ENCODE data around the gene CERS6. TPM values are rescaled to one million over a fixed set of nuclear protein-coding genes. Genes with fewer than 3 reads are reported as not detected.

Gene CERS6
- total and polyA plus RNA-seq, 2 experiments from 2014 or later = 8.3 to 16.0 TPM

GRCh38 chr2:168600949-168601348 lies 144.9 kb downstream of the CERS6 start:
- H3F3A ChIP-seq (ENCODE audit: insufficient read depth) = no peaks in the 10 kb centered on the region
- H3K4me1 ChIP-seq (ENCODE audit: insufficient read depth) = no peaks in the 10 kb centered on the region
- WGBS, 2 experiments (ENCODE audit: low coverage in 1 of 2, low lambda C conversion rate in 2 of 2, missing lambda C conversion rate in 2 of 2) = 96 to 97% methylated on average over 2 of the region's 2 CpGs
- no peaks in the 10 kb centered on the region for H3K9me2 ChIP-seq (ENCODE audit: insufficient read depth)
- no peak overlapping the region for H3K4me3 ChIP-seq
- H3K27me3 ChIP-seq (replicated peaks; ENCODE audit: insufficient read depth) = no peaks in the 10 kb centered on the region
- H3K4me2 ChIP-seq (ENCODE audit: unreplicated experiment) = no peak overlapping the region
- no peak overlapping the region for H2AFZ ChIP-seq
- H3K9me3 ChIP-seq (ENCODE audit: low read depth) = no peaks in the 10 kb centered on the region
- no peak for DNase-seq
- H3K27ac ChIP-seq = no peak overlapping the region
- in situ Hi-C loops (cut with MboI) = no loop called here
- no peak for TF ChIP-seq EZH2phosphoT487 (IDR thresholded peaks at IDR 0.05; ENCODE audit: insufficient read depth, low read depth)
- no peak for TF ChIP-seq EZH2 (IDR thresholded peaks at IDR 0.05; ENCODE audit: insufficient read depth, poor library complexity, severe bottlenecking)
- H4K20me1 ChIP-seq (ENCODE audit: insufficient read depth) = no peaks in the 10 kb centered on the region
- no peaks in the 10 kb centered on the region for H3K36me3 ChIP-seq (ENCODE audit: low read depth)
- H3K9ac ChIP-seq = no peak overlapping the region
- no peaks in the 10 kb centered on the region for H3K79me2 ChIP-seq (ENCODE audit: insufficient read depth)

- H3K4me3 ChIP-seq = no peak overlapping the region
- H3K4me1 ChIP-seq (ENCODE audit: insufficient read depth) = no peaks in the 10 kb centered on the region
- no peak overlapping the region for H3K4me2 ChIP-seq (ENCODE audit: unreplicated experiment)
- in situ Hi-C loops (cut with MboI) = no loop called here
- TF ChIP-seq EZH2 (IDR thresholded peaks at IDR 0.05; ENCODE audit: insufficient read depth, poor library complexity, severe bottlenecking) (no peak), EZH2phosphoT487 (IDR thresholded peaks at IDR 0.05; ENCODE audit: insufficient read depth, low read depth) (no peak)
- no peaks in the 10 kb centered on the region for H3F3A ChIP-seq (ENCODE audit: insufficient read depth)
- no peak overlapping the region for H2AFZ ChIP-seq
- no peaks in the 10 kb centered on the region for H3K9me2 ChIP-seq (ENCODE audit: insufficient read depth)
- no peaks in the 10 kb centered on the region for H3K9me3 ChIP-seq (ENCODE audit: low read depth)
- no peak overlapping the region for H3K27ac ChIP-seq
- H3K79me2 ChIP-seq (ENCODE audit: insufficient read depth) = no peaks in the 10 kb centered on the region
- DNase-seq = no peak
- WGBS, 2 experiments (ENCODE audit: low coverage in 1 of 2, low lambda C conversion rate in 2 of 2, missing lambda C conversion rate in 2 of 2) = 91 to 93% methylated on average over 3 of the region's 3 CpGs
- H3K9ac ChIP-seq = no peak overlapping the region
- no peaks in the 10 kb centered on the region for H3K27me3 ChIP-seq (replicated peaks; ENCODE audit: insufficient read depth)
- no peaks in the 10 kb centered on the region for H3K36me3 ChIP-seq (ENCODE audit: low read depth)
- no peaks in the 10 kb centered on the region for H4K20me1 ChIP-seq (ENCODE audit: insufficient read depth)
These were observed 145.7 kb downstream of the CERS6 start for GRCh38 chr2:168601741-168602140.

GRCh38 chr2:168602379-168602778 lies 146.3 kb downstream of the CERS6 start:
- Histone ChIP-seq H3K79me2 (ENCODE audit: insufficient read depth) (no peaks in the 10 kb centered on the region), H3K4me1 (ENCODE audit: insufficient read depth) (no peaks in the 10 kb centered on the region), H3F3A (ENCODE audit: insufficient read depth) (no peaks in the 10 kb centered on the region), H2AFZ (no peak overlapping the region), H3K9ac (no peak overlapping the region), H4K20me1 (ENCODE audit: insufficient read depth) (no peaks in the 10 kb centered on the region), H3K9me3 (ENCODE audit: low read depth) (no peaks in the 10 kb centered on the region), H3K4me2 (ENCODE audit: unreplicated experiment) (no peak overlapping the region), H3K36me3 (ENCODE audit: low read depth) (no peaks in the 10 kb centered on the region), H3K4me3 (no peak overlapping the region), H3K27me3 (replicated peaks; ENCODE audit: insufficient read depth) (no peaks in the 10 kb centered on the region), H3K9me2 (ENCODE audit: insufficient read depth) (no peaks in the 10 kb centered on the region), H3K27ac (no peak overlapping the region)
- no peak for DNase-seq
- TF ChIP-seq EZH2 (IDR thresholded peaks at IDR 0.05; ENCODE audit: insufficient read depth, poor library complexity, severe bottlenecking) = no peak
- TF ChIP-seq EZH2phosphoT487 (IDR thresholded peaks at IDR 0.05; ENCODE audit: insufficient read depth, low read depth) = no peak
- 93 to 97% methylated on average over 2 of the region's 2 CpGs for WGBS, 2 experiments (ENCODE audit: low coverage in 1 of 2, low lambda C conversion rate in 2 of 2, missing lambda C conversion rate in 2 of 2)
- in situ Hi-C loops (cut with MboI) = no loop called here

- Histone ChIP-seq H3F3A (ENCODE audit: insufficient read depth) (0 out of 2 replicates have a peak, but pooled peaks cover 2% of the 10 kb centered on the region), H2AFZ (no peak overlapping the region), H3K79me2 (ENCODE audit: insufficient read depth) (no peaks in the 10 kb centered on the region), H3K4me3 (no peak overlapping the region), H3K9me3 (ENCODE audit: low read depth) (no peaks in the 10 kb centered on the region), H3K9ac (no peak overlapping the region), H3K9me2 (ENCODE audit: insufficient read depth) (no peaks in the 10 kb centered on the region), H3K36me3 (ENCODE audit: low read depth) (no peaks in the 10 kb centered on the region), H3K27me3 (replicated peaks; ENCODE audit: insufficient read depth) (no peaks in the 10 kb centered on the region), H4K20me1 (ENCODE audit: insufficient read depth) (no peaks in the 10 kb centered on the region), H3K4me2 (ENCODE audit: unreplicated experiment) (no peak overlapping the region), H3K27ac (no peak overlapping the region), H3K4me1 (ENCODE audit: insufficient read depth) (peaks cover 1% of the 10 kb centered on the region; the same call in 1 of the 2 replicates)
- TF ChIP-seq EZH2 (IDR thresholded peaks at IDR 0.05; ENCODE audit: insufficient read depth, poor library complexity, severe bottlenecking) = no peak
- no peak for TF ChIP-seq EZH2phosphoT487 (IDR thresholded peaks at IDR 0.05; ENCODE audit: insufficient read depth, low read depth)
- no peak for DNase-seq
- in situ Hi-C loops (cut with MboI) = no loop called here
These were observed 146.9 kb downstream of the CERS6 start for GRCh38 chr2:168602846-168603401.
